ENCODE data around the gene CLIP1. TPM values are rescaled to one million over a fixed set of nuclear protein-coding genes. Genes with fewer than 3 reads are reported as not detected.

The CLIP1 gene
- total and polyA plus RNA-seq, 4 donors: 26.6 to 93.7 (median 45.8) TPM

GRCh38 chr12:122308811-122309210 lies 113.7 kb downstream of the CLIP1 start:
- Histone ChIP-seq H3K27me3 (ENCODE audit: control insufficient read depth in 3 of 3, insufficient read depth in 3 of 3, low read length in 2 of 3) (no peaks in the 10 kb centered on the region), H3K4me3 (no peak overlapping the region), H3K4me1 (ENCODE audit: control insufficient read depth in 5 of 5, insufficient read depth in 5 of 5, low read length in 5 of 5) (no peaks in the 10 kb centered on the region), H3K36me3 (ENCODE audit: control insufficient read depth in 4 of 4, insufficient read depth in 4 of 4, low read length in 4 of 4) (peaks cover 6 to 25% (median 12%) of the 10 kb centered on the region in 4 donors), H3K9me3 (ENCODE audit: control insufficient read depth in 4 of 4, insufficient read depth in 3 of 4, low read length in 3 of 4) (no peaks in the 10 kb centered on the region), H3K27ac (ENCODE audit: low read depth in 1 of 2, low read length in 1 of 2) (no peak overlapping the region), H3K9ac (ENCODE audit: insufficient read depth in 1 of 2, low read length in 2 of 2) (no peak overlapping the region)
- 93% methylated on average over 1 of the region's 1 CpG for WGBS, 2 donors
- no peak for TF ChIP-seq CTCF (IDR thresholded peaks at IDR 0.05; ENCODE audit: control extremely low read depth, extremely low read depth)
- DNase-seq (no peak), ATAC-seq (ENCODE audit: insufficient read depth, low FRiP score) (no peak)

GRCh38 chr12:122306407-122306806 lies 116.1 kb downstream of the CLIP1 start:
- no peaks in the 10 kb centered on the region for H3K4me1 ChIP-seq (ENCODE audit: control insufficient read depth in 5 of 5, insufficient read depth in 5 of 5, low read length in 5 of 5)
- no peak overlapping the region for H3K27ac ChIP-seq (ENCODE audit: low read depth in 1 of 2, low read length in 1 of 2)
- H3K4me3 ChIP-seq: no peak overlapping the region
- H3K36me3 ChIP-seq (ENCODE audit: control insufficient read depth in 4 of 4, insufficient read depth in 4 of 4, low read length in 4 of 4): peaks cover 3 to 32% (median 12%) of the 10 kb centered on the region in 4 donors
- no peaks in the 10 kb centered on the region for H3K27me3 ChIP-seq (ENCODE audit: control insufficient read depth in 3 of 3, insufficient read depth in 3 of 3, low read length in 2 of 3)
- 83 to 89% methylated on average over 4 of the region's 4 CpGs for WGBS, 2 donors
- DNase-seq: no peak
- no peaks in the 10 kb centered on the region for H3K9me3 ChIP-seq (ENCODE audit: control insufficient read depth in 4 of 4, insufficient read depth in 3 of 4, low read length in 3 of 4)
- ATAC-seq (ENCODE audit: insufficient read depth, low FRiP score): no peak
- TF ChIP-seq CTCF (IDR thresholded peaks at IDR 0.05; ENCODE audit: control extremely low read depth, extremely low read depth): no peak
- H3K9ac ChIP-seq (ENCODE audit: insufficient read depth in 1 of 2, low read length in 2 of 2): no peak overlapping the region

GRCh38 chr12:122304924-122305323 lies 117.5 kb downstream of the CLIP1 start:
- Histone ChIP-seq H3K4me3 (no peak overlapping the region), H3K9ac (ENCODE audit: insufficient read depth in 1 of 2, low read length in 2 of 2) (no peak overlapping the region), H3K27me3 (ENCODE audit: control insufficient read depth in 3 of 3, insufficient read depth in 3 of 3, low read length in 2 of 3) (no peaks in the 10 kb centered on the region), H3K27ac (ENCODE audit: low read depth in 1 of 2, low read length in 1 of 2) (no peak overlapping the region), H3K9me3 (ENCODE audit: control insufficient read depth in 4 of 4, insufficient read depth in 3 of 4, low read length in 3 of 4) (no peaks in the 10 kb centered on the region), H3K4me1 (ENCODE audit: control insufficient read depth in 5 of 5, insufficient read depth in 5 of 5, low read length in 5 of 5) (no peaks in the 10 kb centered on the region), H3K36me3 (ENCODE audit: control insufficient read depth in 4 of 4, insufficient read depth in 4 of 4, low read length in 4 of 4) (peaks cover 6 to 29% (median 13%) of the 10 kb centered on the region in 4 donors)
- 82 to 90% methylated on average over 1 of the region's 1 CpG for WGBS, 2 donors
- no peak for ATAC-seq (ENCODE audit: insufficient read depth, low FRiP score)
- no peak for TF ChIP-seq CTCF (IDR thresholded peaks at IDR 0.05; ENCODE audit: control extremely low read depth, extremely low read depth)
- no peak for DNase-seq

GRCh38 chr12:122303068-122303467 lies 119.4 kb downstream of the CLIP1 start:
- H3K4me1 ChIP-seq (ENCODE audit: control insufficient read depth in 5 of 5, insufficient read depth in 5 of 5, low read length in 5 of 5): no peaks in the 10 kb centered on the region
- TF ChIP-seq CTCF (IDR thresholded peaks at IDR 0.05; ENCODE audit: control extremely low read depth, extremely low read depth): no peak
- no peaks in the 10 kb centered on the region for H3K27me3 ChIP-seq (ENCODE audit: control insufficient read depth in 3 of 3, insufficient read depth in 3 of 3, low read length in 2 of 3)
- DNase-seq: peak in 1 of 3 donors; percentile 6
- H3K9me3 ChIP-seq (ENCODE audit: control insufficient read depth in 4 of 4, insufficient read depth in 3 of 4, low read length in 3 of 4): no peaks in the 10 kb centered on the region
- ATAC-seq (ENCODE audit: insufficient read depth, low FRiP score): no peak
- H3K4me3 ChIP-seq: no peak overlapping the region
- H3K9ac ChIP-seq (ENCODE audit: insufficient read depth in 1 of 2, low read length in 2 of 2): no peak overlapping the region
- H3K36me3 ChIP-seq (ENCODE audit: control insufficient read depth in 4 of 4, insufficient read depth in 4 of 4, low read length in 4 of 4): peaks cover 4 to 22% (median 10%) of the 10 kb centered on the region in 4 donors
- 71 to 82% methylated on average over 4 of the region's 4 CpGs for WGBS, 2 donors
- H3K27ac ChIP-seq (ENCODE audit: low read depth in 1 of 2, low read length in 1 of 2): no peak overlapping the region

Measured in lung (tissue), 12 donors.